ENCODE data around the gene HSF2. TPM values are rescaled to one million over a fixed set of nuclear protein-coding genes. Genes with fewer than 3 reads are reported as not detected.

Gene HSF2
- total and polyA plus RNA-seq, 2 donors (not counting 1 experiment from before 2014, with no cell fraction given), result 10.6 to 10.8 TPM

- CTCF ChIA-PET, result interaction anchor here (1.2 to 1.4 kb wide), 2 partner anchors 15 to 19 kb away, joined by 3 read pairs; no protein-coding TSS in a partner anchor
- POLR2A ChIA-PET, result no interaction called here
- H3K27me3 Mint-ChIP-seq, result no peaks in the 10 kb centered on the region
Measured at GRCh38 chr6:122416825-122417224, 17.4 kb downstream of the HSF2 start.

GRCh38 chr6:122422003-122422402, 22.6 kb downstream of the HSF2 start:
- no peaks in the 10 kb centered on the region for H3K27me3 Mint-ChIP-seq
- DNase-seq, result no peak
- Histone ChIP-seq H3K9ac (ENCODE audit: low read length) (no peak overlapping the region), H3K4me2 (replicated peaks; ENCODE audit: low read depth, low read length, poor library complexity, severe bottlenecking) (no peak overlapping the region), H3K9me3 (ENCODE audit: control extremely low read depth in 1 of 3, control insufficient read depth in 2 of 3, insufficient read depth in 1 of 3, low read length in 2 of 3) (no peaks in the 10 kb centered on the region), H2AFZ (ENCODE audit: insufficient read depth, low read depth, low read length, poor library complexity, severe bottlenecking) (no peak overlapping the region), H3K27ac (ENCODE audit: low read length in 2 of 2) (no peak overlapping the region), H3K36me3 (replicated peaks in 1 of 2; ENCODE audit: control extremely low read depth in 1 of 2, control insufficient read depth in 1 of 2, extremely low read depth in 1 of 2, insufficient read depth in 2 of 2, low read length in 1 of 2) (peaks cover 6 to 22% of the 10 kb centered on the region in 2 experiments), H3K4me1 (ENCODE audit: control insufficient read depth in 2 of 2, insufficient read depth in 2 of 2, low read length in 2 of 2) (no peaks in the 10 kb centered on the region), H3K4me3 (ENCODE audit: control extremely low read depth in 1 of 5, extremely low read depth in 1 of 5, insufficient read depth in 1 of 5, low read depth in 2 of 5, low read length in 4 of 5) (no peak overlapping the region), H3K27me3 (replicated peaks in 1 of 4; ENCODE audit: control extremely low read depth in 1 of 4, control insufficient read depth in 3 of 4, insufficient read depth in 4 of 4, low read length in 3 of 4) (no peaks in the 10 kb centered on the region), H4K20me1 (ENCODE audit: control insufficient read depth, insufficient read depth, low read length, poor library complexity, severe bottlenecking) (no peaks in the 10 kb centered on the region), H3K79me2 (ENCODE audit: control insufficient read depth, insufficient read depth, low read length) (no peaks in the 10 kb centered on the region)
- no peak overlapping the region for H3K27ac Mint-ChIP-seq
- WGBS (ENCODE audit: insufficient coverage), result no CpG with 5 or more reads among the region's 2 CpGs
- POLR2A ChIA-PET, result no interaction called here
- no peaks in the 10 kb centered on the region for H3K4me1 Mint-ChIP-seq
- CTCF ChIA-PET, result interaction anchor here (1.6 kb wide), 1 partner anchor 109 kb away, joined by 3 read pairs; no protein-coding TSS in a partner anchor
- no peak overlapping the region for H3K4me3 Mint-ChIP-seq
- TF ChIP-seq CTCF (IDR thresholded peaks at IDR 0.05) (no peak), EZH2 (IDR thresholded peaks at IDR 0.05; ENCODE audit: borderline replicate concordance, insufficient read depth, low read depth, low read length, poor library complexity, severe bottlenecking) (no peak)
- H3K9me3 Mint-ChIP-seq (ENCODE audit: insufficient read depth), result no peaks in the 10 kb centered on the region
- no peak for ATAC-seq (ENCODE audit: low read depth)
- intact Hi-C loops (cut with micrococcal nuclease), result loop anchor here (5.0 kb wide), 1 partner anchor 40 kb away; no protein-coding TSS in a partner anchor

More at GRCh38 chr6:122416825-122417224, 17.4 kb downstream of the HSF2 start:
- Histone ChIP-seq H3K79me2 (ENCODE audit: control insufficient read depth, insufficient read depth, low read length) (no peaks in the 10 kb centered on the region), H3K27ac (ENCODE audit: low read length in 2 of 2) (no peak overlapping the region), H3K4me1 (ENCODE audit: control insufficient read depth in 2 of 2, insufficient read depth in 2 of 2, low read length in 2 of 2) (no peaks in the 10 kb centered on the region), H3K9ac (ENCODE audit: low read length) (no peak overlapping the region), H3K9me3 (ENCODE audit: control extremely low read depth in 1 of 3, control insufficient read depth in 2 of 3, insufficient read depth in 1 of 3, low read length in 2 of 3) (no peaks in the 10 kb centered on the region), H3K4me2 (replicated peaks; ENCODE audit: low read depth, low read length, poor library complexity, severe bottlenecking) (no peak overlapping the region), H4K20me1 (ENCODE audit: control insufficient read depth, insufficient read depth, low read length, poor library complexity, severe bottlenecking) (no peaks in the 10 kb centered on the region), H3K27me3 (replicated peaks in 1 of 4; ENCODE audit: control extremely low read depth in 1 of 4, control insufficient read depth in 3 of 4, insufficient read depth in 4 of 4, low read length in 3 of 4) (no peaks in the 10 kb centered on the region), H3K36me3 (replicated peaks in 1 of 2; ENCODE audit: control extremely low read depth in 1 of 2, control insufficient read depth in 1 of 2, extremely low read depth in 1 of 2, insufficient read depth in 2 of 2, low read length in 1 of 2) (peaks cover 9 to 16% of the 10 kb centered on the region in 2 experiments), H2AFZ (ENCODE audit: insufficient read depth, low read depth, low read length, poor library complexity, severe bottlenecking) (no peak overlapping the region), H3K4me3 (ENCODE audit: control extremely low read depth in 1 of 5, extremely low read depth in 1 of 5, insufficient read depth in 1 of 5, low read depth in 2 of 5, low read length in 4 of 5) (no peak overlapping the region)
- WGBS (ENCODE audit: insufficient coverage), result no CpG with 5 or more reads among the region's 1 CpG
- Mint-ChIP-seq H3K4me1 (no peaks in the 10 kb centered on the region), H3K4me3 (no peak overlapping the region), H3K27ac (no peak overlapping the region), H3K9me3 (ENCODE audit: insufficient read depth) (no peaks in the 10 kb centered on the region)
- ATAC-seq (ENCODE audit: low read depth) (no peak), DNase-seq (no peak)
- TF ChIP-seq CTCF (IDR thresholded peaks at IDR 0.05), result no peak
- TF ChIP-seq EZH2 (IDR thresholded peaks at IDR 0.05; ENCODE audit: borderline replicate concordance, insufficient read depth, low read depth, low read length, poor library complexity, severe bottlenecking), result no peak
- intact Hi-C loops (cut with micrococcal nuclease), result loop anchor here (5.0 kb wide), 1 partner anchor 35 kb away; no protein-coding TSS in a partner anchor

Data from B cell (primary cell).